ENCODE data around the gene MCU. TPM values are rescaled to one million over a fixed set of nuclear protein-coding genes. Genes with fewer than 3 reads are reported as not detected.

The MCU gene, protein sequence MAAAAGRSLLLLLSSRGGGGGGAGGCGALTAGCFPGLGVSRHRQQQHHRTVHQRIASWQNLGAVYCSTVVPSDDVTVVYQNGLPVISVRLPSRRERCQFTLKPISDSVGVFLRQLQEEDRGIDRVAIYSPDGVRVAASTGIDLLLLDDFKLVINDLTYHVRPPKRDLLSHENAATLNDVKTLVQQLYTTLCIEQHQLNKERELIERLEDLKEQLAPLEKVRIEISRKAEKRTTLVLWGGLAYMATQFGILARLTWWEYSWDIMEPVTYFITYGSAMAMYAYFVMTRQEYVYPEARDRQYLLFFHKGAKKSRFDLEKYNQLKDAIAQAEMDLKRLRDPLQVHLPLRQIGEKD
- 32.6 and 42.6 TPM in 2 replicates for total RNA-seq

DNA sequence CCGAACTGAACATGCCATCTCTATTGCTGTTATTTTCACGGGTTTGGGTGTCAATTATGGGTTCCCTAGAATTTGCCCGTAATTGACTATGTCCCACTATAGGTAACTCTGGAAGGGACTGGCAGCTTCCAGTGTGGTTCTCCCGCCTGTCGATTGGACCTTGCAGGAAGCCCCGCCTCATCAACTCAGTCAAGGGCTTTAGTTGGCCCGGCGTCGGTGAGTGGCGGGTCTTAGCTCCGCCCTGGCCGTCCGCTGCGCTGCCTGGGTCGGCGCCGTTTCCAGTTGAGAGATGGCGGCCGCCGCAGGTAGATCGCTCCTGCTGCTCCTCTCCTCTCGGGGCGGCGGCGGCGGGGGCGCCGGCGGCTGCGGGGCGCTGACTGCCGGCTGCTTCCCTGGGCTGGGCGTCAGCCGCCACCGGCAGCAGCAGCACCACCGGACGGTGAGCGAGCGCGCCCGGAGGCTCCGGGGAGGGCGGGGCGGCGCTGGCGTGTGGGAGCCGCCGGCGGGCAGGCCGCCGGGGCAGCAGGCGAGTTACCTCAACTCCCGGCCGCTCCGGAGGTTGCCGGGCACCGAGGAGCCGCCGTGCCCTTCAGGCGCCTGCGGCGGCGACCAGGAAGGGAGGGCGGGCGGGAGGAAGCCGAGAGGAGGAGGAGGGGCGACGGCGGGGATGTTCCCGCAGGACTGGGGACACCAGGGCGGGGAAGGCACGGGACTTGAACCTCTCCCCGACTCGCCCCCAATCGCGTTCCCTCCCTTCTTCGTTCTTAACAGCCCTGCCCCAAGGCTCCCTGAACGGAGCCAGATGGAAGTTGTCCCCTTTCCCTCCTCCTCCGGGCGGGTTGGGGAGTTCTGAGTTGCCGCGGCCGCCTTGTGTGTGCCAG, at the start of gene MCU:
MCU (plus strand) TSS at position 281 of the 881 bp plus-strand sequence; CDS start at position 290, 9 bp downstream.

DNA sequence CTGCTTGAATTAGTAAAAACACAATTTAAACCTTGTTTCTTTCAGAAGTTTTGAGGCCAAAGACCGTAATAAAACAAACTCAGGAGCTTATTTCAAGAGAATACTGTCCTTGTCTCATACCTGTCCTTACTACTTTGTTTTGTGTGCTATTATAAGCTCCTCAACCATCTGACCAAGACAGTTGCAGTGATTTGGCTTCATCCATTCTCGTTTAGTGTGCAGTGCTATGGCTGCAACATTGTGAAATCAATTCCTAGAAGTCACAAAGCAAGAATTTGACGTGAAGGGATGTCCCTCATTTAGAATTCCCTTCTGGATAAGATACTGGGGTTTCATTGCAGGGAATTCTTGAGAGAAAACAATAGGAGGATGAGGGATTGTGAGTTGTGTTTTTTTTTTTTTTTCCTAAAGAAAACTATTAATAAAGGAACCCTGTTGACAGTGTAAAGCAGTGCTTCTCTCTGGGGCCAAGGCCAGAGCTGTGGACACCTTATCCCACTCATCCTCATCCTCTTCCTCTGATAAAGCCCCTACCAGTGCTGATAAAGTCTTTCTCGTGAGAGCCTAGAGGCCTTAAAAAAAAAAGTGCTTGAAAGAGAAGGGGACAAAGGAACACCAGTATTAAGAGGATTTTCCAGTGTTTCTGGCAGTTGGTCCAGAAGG, 201.3 kb downstream of the MCU start, which contains the start of gene OIT3:
OIT3 (plus strand) TSS at position 604 of the 663 bp plus-strand sequence. CDS start 60 bp downstream, outside the sequence.

Other genes starting within 250 kb of the MCU start
- gene MICU1, start 66.1 kb upstream of the MCU start, total RNA-seq: 41.8 and 43.1 TPM in 2 replicates
- 0.09 and 0.11 TPM in 2 replicates for gene OIT3, start 201.6 kb downstream of the MCU start, total RNA-seq